HepG2 (cell line): Measurements from ENCODE around the gene ANAPC2. TPM values are rescaled to one million over a fixed set of nuclear protein-coding genes. Genes with fewer than 3 reads are reported as not detected.

ENCODE experiments used
- ATAC-seq: fragments of 200-7000 bp; cut with Tn5 transposase; 3 replicates; pipeline ENCODE4 v1.9.1; 2020; ENCODE audit warnings: mild to moderate bottlenecking, moderate library complexity
- BruUV-seq: library from RNA; stranded (reverse); fragments of 400-500 nt; replicated peaks from 2 replicates; lab custom pipeline; 2021; lab: Mats Ljungman, UMichigan
- CTCF ChIA-PET: fragments of 300-600 bp; formaldehyde crosslinking; extraction: SDS; loops from one replicate; lab custom pipeline; 2021; ENCODE audit warnings: low total read pairs, inconsistent platforms, low intra/inter-chr PET ratio; lab: Yijun Ruan, JAX
- POLR2A ChIA-PET: fragments of 350-600 bp; sonication (Branson Sonifier 250); formaldehyde crosslinking; loops from one replicate; lab custom pipeline; 2020; ENCODE audit warnings: antibody characterized with exemption, inconsistent platforms; lab: Yijun Ruan, JAX
- DNase-seq: peaks from one replicate; pipeline ENCODE4 v3.0.0-alpha.2; 2015; ENCODE audit warnings: low spot score
- FAIRE-seq: peaks from 3 replicates; lab custom pipeline; 2011; peaks lifted over from hg19 to GRCh38; lab: Jason Lieb, UNC
- H2AFZ ChIP-seq: one replicate; pipeline ENCODE4 v1.6.1; 2011; ENCODE audit warnings: low read length, inconsistent platforms
- H3K27ac ChIP-seq: fragments of 300-600 bp; 3 replicates; pipeline ENCODE4 v1.8.0; 2011; ENCODE audit warnings: mixed run types, mild to moderate bottlenecking, mixed read lengths, low read length, inconsistent platforms; ENCODE audit not compliant: insufficient read depth; ENCODE audit errors: extremely low read length
- H3K27me3 ChIP-seq, 2 experiments: fragments of 200-600 bp in 1 of 2; 2 replicates in 1 of 2; 3 replicates in 1 of 2; pipeline versions ENCODE4 v1.6.0 to v1.8.0; 2011; ENCODE audit warnings: low read length in 2 of 2, mild to moderate bottlenecking in 2 of 2, moderate library complexity in 2 of 2, inconsistent platforms in 1 of 2; ENCODE audit not compliant: insufficient read depth in 2 of 2, control insufficient read depth in 1 of 2
- H3K36me3 ChIP-seq, 2 experiments: fragments of 200-600 bp in 1 of 2; replicated peaks in 1 of 2; 2 replicates in 1 of 2; 3 replicates in 1 of 2; pipeline versions ENCODE4 v1.5.1 to v1.8.0; 2011; ENCODE audit warnings: low read length in 2 of 2, inconsistent platforms in 1 of 2; ENCODE audit not compliant: insufficient read depth in 2 of 2, control insufficient read depth in 1 of 2
- H3K4me1 ChIP-seq: 2 replicates; pipeline ENCODE4 v1.5.1; 2012; ENCODE audit warnings: low read length, inconsistent platforms; ENCODE audit not compliant: insufficient read depth
- H3K4me2 ChIP-seq: 2 replicates; pipeline ENCODE4 v1.6.0; 2011; ENCODE audit warnings: low read depth, low read length, inconsistent platforms
- H3K4me3 ChIP-seq, 3 experiments: fragments of 200-600 bp in 1 of 3; sonication (generic), shearing (Covaris generic) in 1 of 3; replicated peaks in 1 of 3; 2 replicates each; pipeline ENCODE4 v1.5.1; 2011 to 2016; ENCODE audit warnings: low read length in 3 of 3, inconsistent platforms in 2 of 3, low read depth in 2 of 3, mild to moderate bottlenecking in 2 of 3, control low read depth in 1 of 3, mixed read lengths in 1 of 3; ENCODE audit not compliant: insufficient read depth in 1 of 3
- H3K79me2 ChIP-seq: one replicate; pipeline ENCODE4 v1.6.1; 2011; ENCODE audit warnings: low read length, inconsistent platforms; ENCODE audit not compliant: insufficient read depth
- H3K9ac ChIP-seq: 2 replicates; pipeline ENCODE4 v1.6.0; 2011; ENCODE audit warnings: mild to moderate bottlenecking, low read depth, low read length, inconsistent platforms; ENCODE audit not compliant: insufficient read depth
- H3K9me3 ChIP-seq: 2 replicates; pipeline ENCODE4 v1.5.1; 2012; ENCODE audit warnings: mild to moderate bottlenecking, low read length
- H4K20me1 ChIP-seq: 2 replicates; pipeline ENCODE4 v1.6.0; 2011; ENCODE audit warnings: inconsistent platforms, mild to moderate bottlenecking, low read length, moderate library complexity; ENCODE audit not compliant: insufficient read depth
- KDM2A ChIP-seq: sonication (generic); formaldehyde crosslinking; IDR thresholded peaks from 2 replicates; pipeline ENCODE4 v1.4.0; 2020; ENCODE audit warnings: low read depth, missing genetic modification reagents, borderline replicate concordance
- NFKB2 ChIP-seq: sonication (generic); formaldehyde crosslinking; IDR thresholded peaks from 2 replicates; pipeline ENCODE4 v1.4.0; 2020; ENCODE audit warnings: missing genetic modification reagents, borderline replicate concordance
- PRMT3 ChIP-seq: sonication (generic); formaldehyde crosslinking; IDR thresholded peaks from 2 replicates; pipeline ENCODE4 v1.8.1; 2022; ENCODE audit warnings: low read depth, mild to moderate bottlenecking, moderate library complexity, missing genetic modification reagents, borderline replicate concordance
- RFXANK ChIP-seq: IDR thresholded peaks from 2 replicates; pipeline ENCODE4 v1.6.1; 2016
- ZBTB20 ChIP-seq: sonication (generic); formaldehyde crosslinking; IDR thresholded peaks from 2 replicates; pipeline ENCODE4 v1.8.1; 2023; ENCODE audit warnings: missing genetic modification reagents, low read depth, mild to moderate bottlenecking, borderline replicate concordance
- ZFP90 ChIP-seq: sonication (generic); formaldehyde crosslinking; IDR thresholded peaks from 2 replicates; pipeline ENCODE4 v1.8.0; 2022; ENCODE audit warnings: missing genetic modification reagents, mild to moderate bottlenecking, inconsistent platforms, borderline replicate concordance
- ZNF12 ChIP-seq: sonication (generic); formaldehyde crosslinking; IDR thresholded peaks from 2 replicates; pipeline ENCODE4 v1.5.0; 2020; ENCODE audit warnings: missing genetic modification reagents
- ZNF263 ChIP-seq: sonication (generic); formaldehyde crosslinking; IDR thresholded peaks from 2 replicates; pipeline ENCODE4 v1.4.0; 2020; ENCODE audit warnings: missing genetic modification reagents
- ZSCAN21 ChIP-seq: sonication (generic); formaldehyde crosslinking; IDR thresholded peaks from 2 replicates; pipeline ENCODE4 v1.8.0; 2022; ENCODE audit warnings: mild to moderate bottlenecking, missing genetic modification reagents, moderate library complexity, borderline replicate concordance
- WGBS: methylation state at CpG from one replicate; pipeline ENCODE4 v1.1.6; 2017; ENCODE audit warnings: low lambda C conversion rate; 5-methylcytosine and 5-hydroxymethylcytosine counted together
- in situ Hi-C: cut with HindIII; loops from 2 replicates; pipeline ENCODE4 v1.10.0; 2017; ENCODE audit warnings: low pct_unique_long_range_greater_than_20kb; ENCODE audit not compliant: extremely low pct_ligation_motif_present
- intact Hi-C: fragments of 100-400 bp; cut with micrococcal nuclease; formaldehyde crosslinking; loops from one replicate; pipeline ENCODE4 v1.10.0; 2022; ENCODE audit not compliant: unreplicated experiment
- polyA plus RNA-seq, 8 experiments: library from polyadenylated mRNA; depleted of rRNA in 3 of 8; stranded (reverse) in 7 of 8; unstranded in 1 of 8; fragments of >200 nt; fragmentation: Illumina TruSeq in 4 of 8; extraction: Trizol in 4 of 8; gene quantifications; 2 replicates each; pipeline versions ENCODE4 v1.2.1 to v1.2.3, GENCODE V29; 2011 to 2016; ENCODE audit warnings: low read depth in 4 of 8, missing spikeins in 1 of 8, mixed read lengths in 1 of 8; ENCODE audit not compliant: insufficient read depth in 1 of 8
- total RNA-seq, 5 experiments: library from RNA; depleted of rRNA; stranded (reverse); fragments of >200 nt; fragmentation: Illumina TruSeq; extraction: Trizol; gene quantifications; 2 replicates each; pipeline ENCODE4 v1.2.3, GENCODE V29; 2016; ENCODE audit warnings: low read depth in 1 of 5
- TF ChIP-seq, protein P1 (sequence below): sonication (generic); formaldehyde crosslinking; IDR thresholded peaks from 2 replicates; pipeline ENCODE4 v1.5.1; 2020; ENCODE audit warnings: mild to moderate bottlenecking, missing genetic modification reagents, moderate library complexity
- TF ChIP-seq, protein P2 (sequence below): sonication (generic); formaldehyde crosslinking; IDR thresholded peaks from 2 replicates; pipeline ENCODE4 v1.4.0; 2020; ENCODE audit warnings: missing genetic modification reagents

Gene ANAPC2
- total and polyA plus RNA-seq, 2 of the 13 experiments (the other 11 are each of a cell fraction or from before 2014, with no cell fraction given), result 12.3 to 15.4 TPM

DNA sequence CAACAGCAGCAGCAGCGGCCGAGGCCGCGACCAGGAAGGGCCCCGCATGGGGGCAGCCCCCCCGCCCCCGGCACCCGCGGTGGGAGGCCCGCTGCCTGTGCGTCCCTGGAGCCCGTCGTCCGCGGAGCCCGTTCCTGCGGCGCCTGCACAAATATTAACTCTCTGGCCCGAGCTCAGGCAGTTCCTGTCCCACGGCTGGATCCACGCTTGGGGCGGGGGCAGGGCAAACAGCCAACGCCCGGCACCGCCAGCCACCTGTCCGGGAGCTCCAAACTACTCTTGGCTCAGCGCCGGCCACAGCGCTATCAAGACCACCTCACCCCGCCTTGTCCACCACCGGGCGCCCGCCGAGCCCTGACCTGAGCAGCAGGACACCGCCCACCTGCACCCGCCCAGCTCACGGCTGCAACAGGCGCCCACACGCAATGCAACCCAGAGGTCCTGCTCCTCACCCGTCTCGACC, 18.4 kb downstream of the ANAPC2 start, which contains the start of gene LRRC26:
Gene LRRC26 (minus strand): TSS at position 156 of the 463 bp plus-strand sequence. CDS start 108 bp downstream, at position 48.
- Histone ChIP-seq H3K79me2 (no peaks in the 10 kb centered on the region), H3K9ac (no peak within 1 kb of the TSS), H3K36me3 (no peaks in the 10 kb centered on the region), H3K4me1 (peaks cover 9% of the 10 kb centered on the region), H3K4me3 (peak within 1 kb of the TSS; percentile 21 to 65 (median 47); a peak in 5 of 6 replicates), H3K9me3 (no peaks in the 10 kb centered on the region), H4K20me1 (no peaks in the 10 kb centered on the region), H2AFZ (no peak within 1 kb of the TSS), H3K27me3 (peaks cover 11 to 66% of the 10 kb centered on the region in 2 experiments; a peak in 3 of 5 replicates), H3K27ac (no peak within 1 kb of the TSS), H3K4me2 (peak within 1 kb of the TSS; percentile 76)
- ChIA-PET CTCF (no interaction called here), POLR2A (interaction anchor here (0.6 to 1.7 kb wide), 4 partner anchors 9 to 71 kb away, joined by 3 to 5 read pairs (median 4); partner anchors contain the start of gene TUBB4B)
- DNase-seq (no peak), ATAC-seq (no peak), FAIRE-seq (no peak)
- intact Hi-C loops, result loop anchor here (10.0 kb wide), 1 partner anchor 55 kb away; the partner anchor contains the start of gene DPP7
- in situ Hi-C loops, result no loop called here
- TF ChIP-seq RFXANK (CRISPR knock-in tag) (no peak), NFKB2 (CRISPR knock-in tag) (no peak), ZBTB20 (no peak), KDM2A (CRISPR knock-in tag) (no peak), ZNF263 (CRISPR knock-in tag) (no peak), ZFP90 (no peak), PRMT3 (CRISPR knock-in tag) (0 out of 2 replicates have a peak, but pooled peaks have one; percentile 15), ZSCAN21 (CRISPR knock-in tag) (0 out of 2 replicates have a peak, but pooled peaks have one; percentile 0), ZNF12 (no peak)
- TF ChIP-seq, protein P1, sequence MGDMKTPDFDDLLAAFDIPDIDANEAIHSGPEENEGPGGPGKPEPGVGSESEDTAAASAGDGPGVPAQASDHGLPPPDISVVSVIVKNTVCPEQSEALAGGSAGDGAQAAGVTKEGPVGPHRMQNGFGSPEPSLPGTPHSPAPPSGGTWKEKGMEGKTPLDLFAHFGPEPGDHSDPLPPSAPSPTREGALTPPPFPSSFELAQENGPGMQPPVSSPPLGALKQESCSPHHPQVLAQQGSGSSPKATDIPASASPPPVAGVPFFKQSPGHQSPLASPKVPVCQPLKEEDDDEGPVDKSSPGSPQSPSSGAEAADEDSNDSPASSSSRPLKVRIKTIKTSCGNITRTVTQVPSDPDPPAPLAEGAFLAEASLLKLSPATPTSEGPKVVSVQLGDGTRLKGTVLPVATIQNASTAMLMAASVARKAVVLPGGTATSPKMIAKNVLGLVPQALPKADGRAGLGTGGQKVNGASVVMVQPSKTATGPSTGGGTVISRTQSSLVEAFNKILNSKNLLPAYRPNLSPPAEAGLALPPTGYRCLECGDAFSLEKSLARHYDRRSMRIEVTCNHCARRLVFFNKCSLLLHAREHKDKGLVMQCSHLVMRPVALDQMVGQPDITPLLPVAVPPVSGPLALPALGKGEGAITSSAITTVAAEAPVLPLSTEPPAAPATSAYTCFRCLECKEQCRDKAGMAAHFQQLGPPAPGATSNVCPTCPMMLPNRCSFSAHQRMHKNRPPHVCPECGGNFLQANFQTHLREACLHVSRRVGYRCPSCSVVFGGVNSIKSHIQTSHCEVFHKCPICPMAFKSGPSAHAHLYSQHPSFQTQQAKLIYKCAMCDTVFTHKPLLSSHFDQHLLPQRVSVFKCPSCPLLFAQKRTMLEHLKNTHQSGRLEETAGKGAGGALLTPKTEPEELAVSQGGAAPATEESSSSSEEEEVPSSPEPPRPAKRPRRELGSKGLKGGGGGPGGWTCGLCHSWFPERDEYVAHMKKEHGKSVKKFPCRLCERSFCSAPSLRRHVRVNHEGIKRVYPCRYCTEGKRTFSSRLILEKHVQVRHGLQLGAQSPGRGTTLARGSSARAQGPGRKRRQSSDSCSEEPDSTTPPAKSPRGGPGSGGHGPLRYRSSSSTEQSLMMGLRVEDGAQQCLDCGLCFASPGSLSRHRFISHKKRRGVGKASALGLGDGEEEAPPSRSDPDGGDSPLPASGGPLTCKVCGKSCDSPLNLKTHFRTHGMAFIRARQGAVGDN (CRISPR knock-in tag), result peak; percentile 38; the same call in 1 of the 2 replicates
- TF ChIP-seq, protein P2, sequence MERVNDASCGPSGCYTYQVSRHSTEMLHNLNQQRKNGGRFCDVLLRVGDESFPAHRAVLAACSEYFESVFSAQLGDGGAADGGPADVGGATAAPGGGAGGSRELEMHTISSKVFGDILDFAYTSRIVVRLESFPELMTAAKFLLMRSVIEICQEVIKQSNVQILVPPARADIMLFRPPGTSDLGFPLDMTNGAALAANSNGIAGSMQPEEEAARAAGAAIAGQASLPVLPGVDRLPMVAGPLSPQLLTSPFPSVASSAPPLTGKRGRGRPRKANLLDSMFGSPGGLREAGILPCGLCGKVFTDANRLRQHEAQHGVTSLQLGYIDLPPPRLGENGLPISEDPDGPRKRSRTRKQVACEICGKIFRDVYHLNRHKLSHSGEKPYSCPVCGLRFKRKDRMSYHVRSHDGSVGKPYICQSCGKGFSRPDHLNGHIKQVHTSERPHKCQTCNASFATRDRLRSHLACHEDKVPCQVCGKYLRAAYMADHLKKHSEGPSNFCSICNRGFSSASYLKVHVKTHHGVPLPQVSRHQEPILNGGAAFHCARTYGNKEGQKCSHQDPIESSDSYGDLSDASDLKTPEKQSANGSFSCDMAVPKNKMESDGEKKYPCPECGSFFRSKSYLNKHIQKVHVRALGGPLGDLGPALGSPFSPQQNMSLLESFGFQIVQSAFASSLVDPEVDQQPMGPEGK (CRISPR knock-in tag), result 0 out of 2 replicates have a peak, but pooled peaks have one; percentile 21
- BruUV-seq, result no TSS peak
- 2% methylated on average over 10 of the region's 41 CpGs for WGBS
